ENCODE measurements around the gene DIS3L2.

DNA sequence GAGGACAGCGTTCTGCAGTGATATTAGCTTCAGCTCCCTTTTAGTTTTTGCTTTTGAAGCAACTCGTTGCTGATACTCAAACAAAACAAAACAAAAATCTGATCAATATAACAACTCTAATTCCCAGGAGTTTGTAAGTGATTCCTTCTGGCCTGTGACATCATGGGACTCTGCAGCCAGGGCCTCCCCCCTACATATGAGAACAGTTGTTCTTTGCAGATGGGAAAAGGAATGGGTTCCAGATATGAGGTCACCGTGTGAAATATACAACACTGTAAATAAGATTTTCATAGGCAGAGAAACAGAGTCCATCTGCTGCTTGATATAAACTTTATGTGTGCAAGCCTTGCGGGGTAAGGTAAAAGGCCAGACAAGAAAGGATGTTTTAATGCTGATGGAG lies 56.7 kb downstream of the DIS3L2 start:
- TF ChIP-seq, protein P1, sequence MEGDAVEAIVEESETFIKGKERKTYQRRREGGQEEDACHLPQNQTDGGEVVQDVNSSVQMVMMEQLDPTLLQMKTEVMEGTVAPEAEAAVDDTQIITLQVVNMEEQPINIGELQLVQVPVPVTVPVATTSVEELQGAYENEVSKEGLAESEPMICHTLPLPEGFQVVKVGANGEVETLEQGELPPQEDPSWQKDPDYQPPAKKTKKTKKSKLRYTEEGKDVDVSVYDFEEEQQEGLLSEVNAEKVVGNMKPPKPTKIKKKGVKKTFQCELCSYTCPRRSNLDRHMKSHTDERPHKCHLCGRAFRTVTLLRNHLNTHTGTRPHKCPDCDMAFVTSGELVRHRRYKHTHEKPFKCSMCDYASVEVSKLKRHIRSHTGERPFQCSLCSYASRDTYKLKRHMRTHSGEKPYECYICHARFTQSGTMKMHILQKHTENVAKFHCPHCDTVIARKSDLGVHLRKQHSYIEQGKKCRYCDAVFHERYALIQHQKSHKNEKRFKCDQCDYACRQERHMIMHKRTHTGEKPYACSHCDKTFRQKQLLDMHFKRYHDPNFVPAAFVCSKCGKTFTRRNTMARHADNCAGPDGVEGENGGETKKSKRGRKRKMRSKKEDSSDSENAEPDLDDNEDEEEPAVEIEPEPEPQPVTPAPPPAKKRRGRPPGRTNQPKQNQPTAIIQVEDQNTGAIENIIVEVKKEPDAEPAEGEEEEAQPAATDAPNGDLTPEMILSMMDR (IDR thresholded peaks at IDR 0.05), result no peak
- TF ChIP-seq POLR2A (IDR thresholded peaks at IDR 0.05; ENCODE audit: low read depth), result no peak

Data from esophagus muscularis mucosa (tissue), 3 donors.